ENCODE results near the gene FOXRED2. TPM values are rescaled to one million over a fixed set of nuclear protein-coding genes. Genes with fewer than 3 reads are reported as not detected.
A peak's percentile ranks its signal among the peaks of the same experiment; 100 is the strongest.
"Not testable (repeated sequence)": the region's sequence is repeated elsewhere in the genome, so short reads cannot be mapped to it uniquely, and the experiment has no call there.

The FOXRED2 gene
- total RNA-seq, 1 experiment from 2014 or later: 60.4 TPM

GRCh38 chr22:36454916-36455570 lies 51.8 kb downstream of the FOXRED2 start:
- intact Hi-C loops (cut with micrococcal nuclease; ENCODE audit: unreplicated experiment): loop anchor here (5.0 kb wide), 1 partner anchor 68 kb away; the partner anchor contains the start of gene MYH9
- ChIA-PET CTCF (interaction anchor here (0.6 to 0.8 kb wide), 3 partner anchors 15 to 168 kb away, joined by 4 to 8 read pairs (median 5); partner anchors contain the start of gene TXN2), POLR2A (ENCODE audit: low non-redundant PET) (interaction anchor here (0.5 kb wide), 1 partner anchor 35 kb away, joined by 6 read pairs; no protein-coding TSS in a partner anchor)
- peak overlapping the region; percentile 91 for H3K27ac ChIP-seq (ENCODE audit: low read depth, low read length, poor library complexity, severe bottlenecking)
- H3K36me3 ChIP-seq (ENCODE audit: insufficient read depth, low read length, poor library complexity, severe bottlenecking): no peaks in the 10 kb centered on the region
- H3K4me1 ChIP-seq (ENCODE audit: insufficient read depth, low read length, poor library complexity, severe bottlenecking): peaks cover 15% of the 10 kb centered on the region
- no peaks in the 10 kb centered on the region for H3K27me3 ChIP-seq (replicated peaks; ENCODE audit: insufficient read depth, low read depth, low read length, poor library complexity)
- H3K9me3 ChIP-seq (ENCODE audit: low read depth, low read length, poor library complexity, severe bottlenecking): no peaks in the 10 kb centered on the region
- DNase-seq (ENCODE audit: low spot score): peak; percentile 88
- peak overlapping the region; percentile 41 for H3K4me3 ChIP-seq (ENCODE audit: low read depth, low read length, poor library complexity, severe bottlenecking)
- BruUV-seq (replicated peaks): no TSS peak
- TF ChIP-seq EZH2 (IDR thresholded peaks at IDR 0.05; ENCODE audit: borderline replicate concordance, low read depth, low read length, poor library complexity, severe bottlenecking): no peak
- TF ChIP-seq, protein P1, sequence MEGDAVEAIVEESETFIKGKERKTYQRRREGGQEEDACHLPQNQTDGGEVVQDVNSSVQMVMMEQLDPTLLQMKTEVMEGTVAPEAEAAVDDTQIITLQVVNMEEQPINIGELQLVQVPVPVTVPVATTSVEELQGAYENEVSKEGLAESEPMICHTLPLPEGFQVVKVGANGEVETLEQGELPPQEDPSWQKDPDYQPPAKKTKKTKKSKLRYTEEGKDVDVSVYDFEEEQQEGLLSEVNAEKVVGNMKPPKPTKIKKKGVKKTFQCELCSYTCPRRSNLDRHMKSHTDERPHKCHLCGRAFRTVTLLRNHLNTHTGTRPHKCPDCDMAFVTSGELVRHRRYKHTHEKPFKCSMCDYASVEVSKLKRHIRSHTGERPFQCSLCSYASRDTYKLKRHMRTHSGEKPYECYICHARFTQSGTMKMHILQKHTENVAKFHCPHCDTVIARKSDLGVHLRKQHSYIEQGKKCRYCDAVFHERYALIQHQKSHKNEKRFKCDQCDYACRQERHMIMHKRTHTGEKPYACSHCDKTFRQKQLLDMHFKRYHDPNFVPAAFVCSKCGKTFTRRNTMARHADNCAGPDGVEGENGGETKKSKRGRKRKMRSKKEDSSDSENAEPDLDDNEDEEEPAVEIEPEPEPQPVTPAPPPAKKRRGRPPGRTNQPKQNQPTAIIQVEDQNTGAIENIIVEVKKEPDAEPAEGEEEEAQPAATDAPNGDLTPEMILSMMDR (conservative IDR thresholded peaks at IDR 0.05; ENCODE audit: low read depth, low read length): 0 out of 2 replicates have a peak, but pooled peaks have one; percentile 21

DNA sequence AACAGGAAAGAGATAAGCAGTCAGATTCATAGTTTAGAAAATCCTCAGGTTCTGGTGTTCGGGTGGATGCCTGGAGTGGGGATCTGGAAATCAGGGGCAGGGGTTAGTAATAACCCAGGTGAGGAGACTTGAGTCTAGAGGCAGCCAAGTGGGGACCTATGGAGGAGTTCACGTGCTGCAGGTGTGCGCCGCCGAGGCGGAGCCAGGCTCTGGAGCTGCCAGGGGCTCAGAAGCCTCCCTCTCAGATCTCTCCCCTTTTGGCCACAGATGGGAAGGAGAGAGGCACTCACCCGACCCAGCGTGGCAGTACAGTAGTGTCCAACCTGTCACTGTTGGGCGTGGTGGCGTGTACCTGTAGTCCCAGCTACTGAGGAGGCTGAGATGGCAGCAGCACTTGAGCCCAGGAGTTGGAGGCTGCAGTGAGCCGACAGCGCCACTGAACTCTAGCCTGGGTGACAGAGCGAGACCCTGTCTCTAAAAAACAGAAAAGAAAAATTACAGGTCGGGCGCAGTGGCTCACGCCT lies 52.9 kb downstream of the FOXRED2 start:
- no peak for DNase-seq (ENCODE audit: low spot score)
- no peak for TF ChIP-seq EZH2 (IDR thresholded peaks at IDR 0.05; ENCODE audit: borderline replicate concordance, low read depth, low read length, poor library complexity, severe bottlenecking)
- intact Hi-C loops (cut with micrococcal nuclease; ENCODE audit: unreplicated experiment): no loop called here
- Histone ChIP-seq H3K27me3 (replicated peaks; ENCODE audit: insufficient read depth, low read depth, low read length, poor library complexity) (no peaks in the 10 kb centered on the region), H3K4me3 (ENCODE audit: low read depth, low read length, poor library complexity, severe bottlenecking) (no peak overlapping the region), H3K36me3 (ENCODE audit: insufficient read depth, low read length, poor library complexity, severe bottlenecking) (no peaks in the 10 kb centered on the region), H3K4me1 (ENCODE audit: insufficient read depth, low read length, poor library complexity, severe bottlenecking) (peaks cover 15% of the 10 kb centered on the region), H3K9me3 (ENCODE audit: low read depth, low read length, poor library complexity, severe bottlenecking) (no peaks in the 10 kb centered on the region), H3K27ac (ENCODE audit: low read depth, low read length, poor library complexity, severe bottlenecking) (no peak overlapping the region)
- no TSS peak for BruUV-seq (replicated peaks)
- ChIA-PET POLR2A (ENCODE audit: low non-redundant PET) (interaction anchor here (0.7 kb wide), 1 partner anchor 89 kb away, joined by 12 read pairs; no protein-coding TSS in a partner anchor), CTCF (no interaction called here)

- H3K27ac ChIP-seq (ENCODE audit: low read depth, low read length, poor library complexity, severe bottlenecking); H3K27me3 ChIP-seq (replicated peaks; ENCODE audit: insufficient read depth, low read depth, low read length, poor library complexity); H3K4me3 ChIP-seq (ENCODE audit: low read depth, low read length, poor library complexity, severe bottlenecking); CTCF ChIA-PET; H3K9me3 ChIP-seq (ENCODE audit: low read depth, low read length, poor library complexity, severe bottlenecking); POLR2A ChIA-PET (ENCODE audit: low non-redundant PET); BruUV-seq (replicated peaks); H3K36me3 ChIP-seq (ENCODE audit: insufficient read depth, low read length, poor library complexity, severe bottlenecking); DNase-seq (ENCODE audit: low spot score); intact Hi-C loops (cut with micrococcal nuclease; ENCODE audit: unreplicated experiment): not testable (repeated sequence)
- peaks cover 15% of the 10 kb centered on the region for H3K4me1 ChIP-seq (ENCODE audit: insufficient read depth, low read length, poor library complexity, severe bottlenecking)
Observed at GRCh38 chr22:36452978-36453607, 53.7 kb downstream of the FOXRED2 start.

DNA sequence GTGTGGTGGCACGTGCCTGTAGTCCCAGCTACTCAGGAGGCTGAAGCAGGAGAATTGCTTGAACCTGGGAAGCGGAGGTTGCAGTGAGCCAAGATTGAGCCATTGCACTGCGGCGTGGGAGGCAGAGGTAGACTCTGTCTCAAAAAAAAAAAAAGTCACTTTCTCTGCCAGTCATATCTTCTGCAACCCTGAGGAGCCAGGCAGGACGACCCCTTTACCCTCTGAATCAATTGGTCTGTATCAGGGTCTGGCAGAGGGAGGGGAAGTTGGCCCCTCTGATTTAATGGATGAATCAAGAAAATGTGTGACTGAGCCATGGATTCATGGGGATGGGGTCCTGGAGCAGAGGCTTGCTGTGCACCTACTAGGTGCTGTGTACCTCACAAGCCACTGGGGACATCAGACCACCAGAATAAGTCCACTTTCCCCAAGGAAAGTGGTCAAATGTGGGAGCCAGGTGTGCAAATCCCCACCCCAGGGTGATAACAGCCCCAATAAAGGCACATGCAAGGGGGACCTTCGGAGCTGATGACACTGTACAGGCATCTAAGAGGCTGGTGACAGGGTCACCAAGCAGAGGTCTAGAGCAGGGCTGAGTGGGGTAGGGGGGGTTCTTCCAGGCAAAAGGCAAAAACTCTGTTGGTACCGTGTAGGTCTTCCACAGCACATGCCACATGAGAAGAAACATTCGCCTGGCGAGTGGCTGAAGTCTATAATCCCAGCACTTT lies 54.4 kb downstream of the FOXRED2 start:
- no peak for TF ChIP-seq EZH2 (IDR thresholded peaks at IDR 0.05; ENCODE audit: borderline replicate concordance, low read depth, low read length, poor library complexity, severe bottlenecking)
- TF ChIP-seq, protein P1 (conservative IDR thresholded peaks at IDR 0.05; ENCODE audit: low read depth, low read length): no peak
- H3K36me3 ChIP-seq (ENCODE audit: insufficient read depth, low read length, poor library complexity, severe bottlenecking): no peaks in the 10 kb centered on the region
- H3K27me3 ChIP-seq (replicated peaks; ENCODE audit: insufficient read depth, low read depth, low read length, poor library complexity): no peaks in the 10 kb centered on the region
- H3K27ac ChIP-seq (ENCODE audit: low read depth, low read length, poor library complexity, severe bottlenecking): peak overlapping the region; percentile 25
- intact Hi-C loops (cut with micrococcal nuclease; ENCODE audit: unreplicated experiment): no loop called here
- ChIA-PET CTCF (no interaction called here), POLR2A (ENCODE audit: low non-redundant PET) (no interaction called here)
- H3K4me1 ChIP-seq (ENCODE audit: insufficient read depth, low read length, poor library complexity, severe bottlenecking): peaks cover 15% of the 10 kb centered on the region
- BruUV-seq (replicated peaks): no TSS peak
- no peak for DNase-seq (ENCODE audit: low spot score)
- no peak overlapping the region for H3K4me3 ChIP-seq (ENCODE audit: low read depth, low read length, poor library complexity, severe bottlenecking)
- H3K9me3 ChIP-seq (ENCODE audit: low read depth, low read length, poor library complexity, severe bottlenecking): no peaks in the 10 kb centered on the region

- H3K27ac ChIP-seq (ENCODE audit: low read depth, low read length, poor library complexity, severe bottlenecking); DNase-seq (ENCODE audit: low spot score); H3K4me3 ChIP-seq (ENCODE audit: low read depth, low read length, poor library complexity, severe bottlenecking); POLR2A ChIA-PET (ENCODE audit: low non-redundant PET); BruUV-seq (replicated peaks); H3K9me3 ChIP-seq (ENCODE audit: low read depth, low read length, poor library complexity, severe bottlenecking); CTCF ChIA-PET; H3K36me3 ChIP-seq (ENCODE audit: insufficient read depth, low read length, poor library complexity, severe bottlenecking); intact Hi-C loops (cut with micrococcal nuclease; ENCODE audit: unreplicated experiment); H3K27me3 ChIP-seq (replicated peaks; ENCODE audit: insufficient read depth, low read depth, low read length, poor library complexity): not testable (repeated sequence)
- H3K4me1 ChIP-seq (ENCODE audit: insufficient read depth, low read length, poor library complexity, severe bottlenecking): peaks cover 14% of the 10 kb centered on the region
Observed at GRCh38 chr22:36450923-36451322, 55.9 kb downstream of the FOXRED2 start.
